Natural killer cell (primary cell): Measurements from ENCODE around the gene TGFBR2. TPM values are rescaled to one million over a fixed set of nuclear protein-coding genes. Genes with fewer than 3 reads are reported as not detected.

Experiments
- ATAC-seq, 3 donors: fragments of 150-1000 bp in 2 of 3; fragments of 200-7000 bp in 1 of 3; cut with Tn5 transposase; 1 replicate in 1 of 3; 2 replicates in 2 of 3; pipeline ENCODE4 v1.10.0; 2021; ENCODE audit warnings: mild to moderate bottlenecking in 2 of 3, moderate library complexity in 2 of 3
- DNase-seq, 2 donors: peaks; one replicate each; pipeline versions ENCODE4 v3.0.0 to v3.0.0-alpha.2; 2013 to 2021; ENCODE audit warnings: mixed read lengths in 1 of 2
- H3K27ac ChIP-seq: one replicate; pipeline ENCODE4 v1.5.1; 2013; ENCODE audit warnings: mild to moderate bottlenecking, low read length
- H3K27me3 ChIP-seq: one replicate; pipeline ENCODE4 v1.6.1; 2013; ENCODE audit warnings: low read length; ENCODE audit not compliant: control insufficient read depth, insufficient read depth
- H3K36me3 ChIP-seq: one replicate; pipeline ENCODE4 v1.6.1; 2013; ENCODE audit warnings: low read length; ENCODE audit not compliant: control insufficient read depth, insufficient read depth
- H3K4me1 ChIP-seq: one replicate; pipeline ENCODE4 v1.6.1; 2013; ENCODE audit warnings: low read length; ENCODE audit not compliant: control insufficient read depth, insufficient read depth
- H3K4me3 ChIP-seq: one replicate; pipeline ENCODE4 v1.5.1; 2013; ENCODE audit warnings: low read length
- H3K9me3 ChIP-seq: one replicate; pipeline ENCODE4 v1.6.1; 2013; ENCODE audit warnings: low read length; ENCODE audit not compliant: control insufficient read depth, insufficient read depth
- H3K27ac Mint-ChIP-seq, 2 donors: one replicate each; pipeline ENCODE4 v1.8.0; 2022; ENCODE audit warnings: mild to moderate bottlenecking in 2 of 2, mixed read lengths in 2 of 2, moderate library complexity in 1 of 2
- H3K27me3 Mint-ChIP-seq, 2 donors: one replicate each; pipeline ENCODE4 v1.8.0; 2022; ENCODE audit warnings: low read depth in 2 of 2, mixed read lengths in 2 of 2
- H3K36me3 Mint-ChIP-seq: one replicate; pipeline ENCODE4 v1.8.0; 2022; ENCODE audit warnings: mixed read lengths
- H3K4me1 Mint-ChIP-seq, 2 donors: one replicate each; pipeline ENCODE4 v1.8.0; 2022; ENCODE audit warnings: mixed read lengths in 2 of 2
- H3K4me3 Mint-ChIP-seq: one replicate; pipeline ENCODE4 v1.8.0; 2022; ENCODE audit warnings: mild to moderate bottlenecking, moderate library complexity, mixed read lengths
- H3K9me3 Mint-ChIP-seq, 2 donors: one replicate each; pipeline ENCODE4 v1.8.0; 2022; ENCODE audit warnings: mixed read lengths in 2 of 2
- CTCF ChIP-seq: fragments of 200-600 bp; IDR thresholded peaks from one replicate; pipeline ENCODE4 v1.8.0; 2022; ENCODE audit warnings: antibody characterized with exemption
- WGBS: methylation state at CpG from one replicate; pipeline ENCODE4 v1.1.7; 2013; ENCODE audit warnings: missing lambda C conversion rate; ENCODE audit not compliant: insufficient coverage; 5-methylcytosine and 5-hydroxymethylcytosine counted together
- intact Hi-C: fragments of 100-400 bp; cut with micrococcal nuclease; formaldehyde crosslinking; loops from one replicate; pipeline ENCODE4 v1.14.2; 2022
- total RNA-seq, 4 donors: library from RNA; stranded (reverse); fragments of 120-200 nt in 1 of 4; gene quantifications; one replicate each; pipeline versions ENCODE4 v1.2.3 to v1.2.4, GENCODE V29; 2013 to 2022

The TGFBR2 gene
- total RNA-seq, 3 donors from 2014 or later (not counting 1 experiment from before 2014, with no cell fraction given), result 70.4 to 113 (median 99.3) TPM

GRCh38 chr3:30720586-30721313 lies 114.3 kb downstream of the TGFBR2 start:
- intact Hi-C loops, result no loop called here
- no peak overlapping the region for H3K4me3 ChIP-seq
- no peaks in the 10 kb centered on the region for H3K36me3 ChIP-seq
- H3K4me1 ChIP-seq, result no peaks in the 10 kb centered on the region
- H3K4me3 Mint-ChIP-seq, result no peak overlapping the region
- ATAC-seq, result no peak
- H3K4me1 Mint-ChIP-seq, result no peaks in the 10 kb centered on the region
- H3K27ac ChIP-seq, result no peak overlapping the region
- H3K27ac Mint-ChIP-seq, result no peak overlapping the region
- no peaks in the 10 kb centered on the region for H3K27me3 ChIP-seq
- DNase-seq, result no peak
- TF ChIP-seq CTCF, result no peak
- peaks cover 2 to 5% of the 10 kb centered on the region in 2 donors for H3K9me3 Mint-ChIP-seq
- 96% methylated on average over 5 of the region's 5 CpGs for WGBS
- H3K36me3 Mint-ChIP-seq, result no peaks in the 10 kb centered on the region
- no peaks in the 10 kb centered on the region for H3K9me3 ChIP-seq
- peaks cover 0 to 5% of the 10 kb centered on the region in 2 donors for H3K27me3 Mint-ChIP-seq

GRCh38 chr3:30721314-30721634 lies 114.9 kb downstream of the TGFBR2 start:
- Histone ChIP-seq H3K4me1 (no peaks in the 10 kb centered on the region), H3K9me3 (no peaks in the 10 kb centered on the region), H3K4me3 (no peak overlapping the region), H3K27me3 (no peaks in the 10 kb centered on the region), H3K36me3 (no peaks in the 10 kb centered on the region), H3K27ac (no peak overlapping the region)
- Mint-ChIP-seq H3K4me1 (no peaks in the 10 kb centered on the region), H3K36me3 (no peaks in the 10 kb centered on the region), H3K27me3 (peaks cover 0 to 5% of the 10 kb centered on the region in 2 donors), H3K27ac (no peak overlapping the region), H3K4me3 (no peak overlapping the region), H3K9me3 (peaks cover 2 to 5% of the 10 kb centered on the region in 2 donors)
- intact Hi-C loops, result no loop called here
- WGBS, result 93% methylated on average over 2 of the region's 2 CpGs
- DNase-seq, result no peak
- ATAC-seq, result no peak
- TF ChIP-seq CTCF, result no peak

GRCh38 chr3:30723211-30723610 lies 116.8 kb downstream of the TGFBR2 start:
- H3K4me1 ChIP-seq, result no peaks in the 10 kb centered on the region
- no peak overlapping the region for H3K4me3 Mint-ChIP-seq
- no peaks in the 10 kb centered on the region for H3K4me1 Mint-ChIP-seq
- H3K27ac Mint-ChIP-seq, result no peak overlapping the region
- no peaks in the 10 kb centered on the region for H3K9me3 ChIP-seq
- H3K36me3 Mint-ChIP-seq, result no peaks in the 10 kb centered on the region
- no peaks in the 10 kb centered on the region for H3K27me3 ChIP-seq
- no peaks in the 10 kb centered on the region for H3K36me3 ChIP-seq
- peaks cover 2 to 5% of the 10 kb centered on the region in 2 donors for H3K9me3 Mint-ChIP-seq
- H3K27ac ChIP-seq, result no peak overlapping the region
- H3K27me3 Mint-ChIP-seq, result peaks cover 0 to 5% of the 10 kb centered on the region in 2 donors
- no CpG with 5 or more reads among the region's 1 CpG for WGBS
- intact Hi-C loops, result no loop called here
- no peak overlapping the region for H3K4me3 ChIP-seq
- TF ChIP-seq CTCF, result no peak
- ATAC-seq (no peak), DNase-seq (no peak)

GRCh38 chr3:30724863-30725262 lies 118.5 kb downstream of the TGFBR2 start:
- intact Hi-C loops, result no loop called here
- 86% methylated on average over 3 of the region's 3 CpGs for WGBS
- Histone ChIP-seq H3K27ac (no peak overlapping the region), H3K36me3 (no peaks in the 10 kb centered on the region), H3K27me3 (no peaks in the 10 kb centered on the region), H3K9me3 (no peaks in the 10 kb centered on the region), H3K4me3 (no peak overlapping the region), H3K4me1 (no peaks in the 10 kb centered on the region)
- ATAC-seq (no peak), DNase-seq (no peak)
- Mint-ChIP-seq H3K36me3 (no peaks in the 10 kb centered on the region), H3K4me1 (peaks cover 10 to 11% of the 10 kb centered on the region in 2 donors), H3K27me3 (peaks cover 0 to 5% of the 10 kb centered on the region in 2 donors), H3K27ac (no peak overlapping the region), H3K9me3 (peaks cover 2 to 5% of the 10 kb centered on the region in 2 donors), H3K4me3 (no peak overlapping the region)
- TF ChIP-seq CTCF, result no peak
